HepG2 (cell line): Measurements from ENCODE around the gene SAMD14. TPM values are rescaled to one million over a fixed set of nuclear protein-coding genes. Genes with fewer than 3 reads are reported as not detected.

Experiments
- AHDC1 ChIP-seq: sonication (generic); formaldehyde crosslinking; IDR thresholded peaks from 2 replicates; pipeline ENCODE4 v1.5.1; 2020; ENCODE audit warnings: mild to moderate bottlenecking, missing genetic modification reagents, borderline replicate concordance
- CC2D1A ChIP-seq: sonication (generic); formaldehyde crosslinking; IDR thresholded peaks from 2 replicates; pipeline ENCODE4 v1.8.1; 2023; ENCODE audit warnings: mild to moderate bottlenecking, missing genetic modification reagents
- CEBPZ ChIP-seq: IDR thresholded peaks from 2 replicates; pipeline ENCODE4 v1.6.1; 2012; ENCODE audit warnings: low read length, improper control_type of control experiment
- EHMT2 ChIP-seq: fragments of 200-600 bp; sonication (generic); IDR thresholded peaks from 2 replicates; pipeline ENCODE4 v1.7.0; 2017; ENCODE audit warnings: antibody characterized with exemption, low read depth, low read length, borderline replicate concordance
- HOXA3 ChIP-seq: sonication (generic); formaldehyde crosslinking; IDR thresholded peaks from 2 replicates; pipeline ENCODE4 v1.5.0; 2020; ENCODE audit warnings: missing genetic modification reagents
- MEIS1 ChIP-seq: sonication (generic); formaldehyde crosslinking; IDR thresholded peaks from 2 replicates; pipeline ENCODE4 v1.9.0; 2021; ENCODE audit warnings: mild to moderate bottlenecking, missing genetic modification reagents, moderate library complexity, borderline replicate concordance
- MLXIP ChIP-seq: sonication (generic); formaldehyde crosslinking; IDR thresholded peaks from 2 replicates; pipeline ENCODE4 v1.9.0; 2021; ENCODE audit warnings: missing genetic modification reagents, borderline replicate concordance
- MXD4 ChIP-seq: IDR thresholded peaks from 2 replicates; pipeline ENCODE4 v1.6.1; 2016; ENCODE audit warnings: mild to moderate bottlenecking, missing biosample characterization, missing genetic modification reagents
- SRY ChIP-seq: sonication (generic); formaldehyde crosslinking; IDR thresholded peaks from 2 replicates; pipeline ENCODE4 v1.8.0; 2022; ENCODE audit warnings: mild to moderate bottlenecking, missing genetic modification reagents
- TEAD3 ChIP-seq: optimal IDR thresholded peaks from 2 replicates; pipeline ENCODE3; 2016; ENCODE audit warnings: borderline replicate concordance
- ZNF329 ChIP-seq: sonication (generic); formaldehyde crosslinking; IDR thresholded peaks from 2 replicates; pipeline ENCODE4 v1.9.0; 2021; ENCODE audit warnings: low read depth, mild to moderate bottlenecking, missing genetic modification reagents
- ZNF34 ChIP-seq: sonication (generic); formaldehyde crosslinking; IDR thresholded peaks from 2 replicates; pipeline ENCODE4 v1.4.0; 2020; ENCODE audit warnings: mild to moderate bottlenecking, missing genetic modification reagents, borderline replicate concordance
- ZNF414 ChIP-seq: sonication (generic); formaldehyde crosslinking; IDR thresholded peaks from 2 replicates; pipeline ENCODE4 v1.5.0; 2020; ENCODE audit warnings: missing genetic modification reagents
- ZNF496 ChIP-seq: sonication (generic); formaldehyde crosslinking; IDR thresholded peaks from 2 replicates; pipeline ENCODE4 v1.8.1; 2023; ENCODE audit warnings: mild to moderate bottlenecking, moderate library complexity, missing genetic modification reagents; ENCODE audit not compliant: insufficient replicate concordance
- ZNF724P ChIP-seq: sonication (generic); formaldehyde crosslinking; IDR thresholded peaks from 2 replicates; pipeline ENCODE4 v1.8.0; 2022; ENCODE audit warnings: missing genetic modification reagents, borderline replicate concordance
- polyA plus RNA-seq, 8 experiments: library from polyadenylated mRNA; depleted of rRNA in 3 of 8; stranded (reverse) in 7 of 8; unstranded in 1 of 8; fragments of >200 nt; fragmentation: Illumina TruSeq in 4 of 8; extraction: Trizol in 4 of 8; gene quantifications; 2 replicates each; pipeline versions ENCODE4 v1.2.1 to v1.2.3, GENCODE V29; 2011 to 2016; ENCODE audit warnings: low read depth in 4 of 8, missing spikeins in 1 of 8, mixed read lengths in 1 of 8; ENCODE audit not compliant: insufficient read depth in 1 of 8
- total RNA-seq, 5 experiments: library from RNA; depleted of rRNA; stranded (reverse); fragments of >200 nt; fragmentation: Illumina TruSeq; extraction: Trizol; gene quantifications; 2 replicates each; pipeline ENCODE4 v1.2.3, GENCODE V29; 2016; ENCODE audit warnings: low read depth in 1 of 5

The SAMD14 gene
- total and polyA plus RNA-seq, 2 of the 13 experiments (the other 11 are each of a cell fraction or from before 2014, with no cell fraction given) = 0.07 to 0.22 TPM

GRCh38 chr17:50149417-50150353 is 19.7 kb upstream of the SAMD14 start (continued):
- TF ChIP-seq MXD4 (CRISPR knock-in tag) = no peak; the same call in 1 of the 2 replicates
- peak; percentile 5 for TF ChIP-seq TEAD3 (CRISPR knock-in tag)
- no peak for TF ChIP-seq ZNF414
- TF ChIP-seq ZNF496 = no peak
- TF ChIP-seq ZNF329 (CRISPR knock-in tag) = peak; percentile 90; the same call in 1 of the 2 replicates
- TF ChIP-seq SRY (CRISPR knock-in tag) = no peak; the same call in 1 of the 2 replicates
- no peak for TF ChIP-seq EHMT2
- TF ChIP-seq HOXA3 = peak; percentile 88
- no peak for TF ChIP-seq MLXIP (CRISPR knock-in tag)
- TF ChIP-seq AHDC1 (CRISPR knock-in tag) = no peak
- peak; percentile 59; the same call in 1 of the 2 replicates for TF ChIP-seq MEIS1
- TF ChIP-seq CEBPZ = no peak
- TF ChIP-seq ZNF34 (CRISPR knock-in tag) = no peak
- TF ChIP-seq ZNF724P (CRISPR knock-in tag) = peak; percentile 36; the same call in 1 of the 2 replicates
- no peak for TF ChIP-seq CC2D1A (CRISPR knock-in tag)
